ENCODE data around the gene KCTD17. TPM values are rescaled to one million over a fixed set of nuclear protein-coding genes. Genes with fewer than 3 reads are reported as not detected.

Gene KCTD17
- total and polyA plus RNA-seq, 2 donors (not counting 1 experiment from before 2014, with no cell fraction given) = 10.6 to 19.3 TPM

DNA sequence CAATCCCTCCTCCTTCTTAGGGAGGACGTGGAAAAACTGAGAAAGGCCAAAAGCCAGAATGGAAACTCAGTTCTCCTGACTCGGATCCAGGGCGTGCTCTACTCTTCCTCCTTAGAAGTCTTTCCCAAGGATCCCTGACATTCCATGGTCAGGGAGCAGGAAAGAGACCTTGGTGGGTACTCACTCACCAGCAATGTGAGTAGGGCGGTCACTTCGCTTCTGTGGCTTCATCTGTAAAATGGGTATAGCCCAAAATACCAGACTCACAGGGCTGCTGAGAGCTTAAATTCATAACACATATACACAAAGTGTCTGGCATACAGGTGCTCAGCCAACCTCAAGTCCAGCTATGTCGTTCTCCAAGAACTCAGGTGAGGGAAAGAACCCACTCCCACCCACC is 629 bp upstream of the KCTD17 start:
- TF ChIP-seq EZH2 (IDR thresholded peaks at IDR 0.05; ENCODE audit: low read length, missing control alignments) = no peak
- TF ChIP-seq, protein P1, sequence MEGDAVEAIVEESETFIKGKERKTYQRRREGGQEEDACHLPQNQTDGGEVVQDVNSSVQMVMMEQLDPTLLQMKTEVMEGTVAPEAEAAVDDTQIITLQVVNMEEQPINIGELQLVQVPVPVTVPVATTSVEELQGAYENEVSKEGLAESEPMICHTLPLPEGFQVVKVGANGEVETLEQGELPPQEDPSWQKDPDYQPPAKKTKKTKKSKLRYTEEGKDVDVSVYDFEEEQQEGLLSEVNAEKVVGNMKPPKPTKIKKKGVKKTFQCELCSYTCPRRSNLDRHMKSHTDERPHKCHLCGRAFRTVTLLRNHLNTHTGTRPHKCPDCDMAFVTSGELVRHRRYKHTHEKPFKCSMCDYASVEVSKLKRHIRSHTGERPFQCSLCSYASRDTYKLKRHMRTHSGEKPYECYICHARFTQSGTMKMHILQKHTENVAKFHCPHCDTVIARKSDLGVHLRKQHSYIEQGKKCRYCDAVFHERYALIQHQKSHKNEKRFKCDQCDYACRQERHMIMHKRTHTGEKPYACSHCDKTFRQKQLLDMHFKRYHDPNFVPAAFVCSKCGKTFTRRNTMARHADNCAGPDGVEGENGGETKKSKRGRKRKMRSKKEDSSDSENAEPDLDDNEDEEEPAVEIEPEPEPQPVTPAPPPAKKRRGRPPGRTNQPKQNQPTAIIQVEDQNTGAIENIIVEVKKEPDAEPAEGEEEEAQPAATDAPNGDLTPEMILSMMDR (conservative IDR thresholded peaks at IDR 0.05 in 1 of 2, IDR thresholded peaks at IDR 0.05 in 1 of 2; ENCODE audit: low read depth in 1 of 2, low read length in 2 of 2) = no peak
- Histone ChIP-seq H3K27me3 (ENCODE audit: control insufficient read depth, insufficient read depth, low read length) (no peaks in the 10 kb centered on the region), H3K79me2 (ENCODE audit: control insufficient read depth, insufficient read depth, low read length) (no peaks in the 10 kb centered on the region), H3K4me1 (ENCODE audit: control insufficient read depth, extremely low read depth, insufficient read depth, low read length) (peaks cover 4% of the 10 kb centered on the region), H2AFZ (ENCODE audit: low read length) (no peak overlapping the region), H3K4me3 (replicated peaks in 1 of 4; ENCODE audit: control extremely low read depth in 1 of 4, insufficient read depth in 1 of 4, low read depth in 3 of 4, low read length in 4 of 4) (no peak overlapping the region), H3K4me2 (ENCODE audit: extremely low read depth, insufficient read depth, low read length) (no peak overlapping the region), H3K9me3 (ENCODE audit: control insufficient read depth, insufficient read depth, low read depth, low read length) (no peaks in the 10 kb centered on the region), H3K27ac (ENCODE audit: insufficient read depth, low read length) (no peak overlapping the region), H4K20me1 (ENCODE audit: control insufficient read depth, extremely low read depth, insufficient read depth, low read length) (no peaks in the 10 kb centered on the region), H3K36me3 (ENCODE audit: control insufficient read depth, insufficient read depth, low read length) (no peaks in the 10 kb centered on the region), H3K9ac (ENCODE audit: insufficient read depth, low read length) (no peak overlapping the region)
- no peak for DNase-seq (ENCODE audit: low read depth in 2 of 2)

DNA sequence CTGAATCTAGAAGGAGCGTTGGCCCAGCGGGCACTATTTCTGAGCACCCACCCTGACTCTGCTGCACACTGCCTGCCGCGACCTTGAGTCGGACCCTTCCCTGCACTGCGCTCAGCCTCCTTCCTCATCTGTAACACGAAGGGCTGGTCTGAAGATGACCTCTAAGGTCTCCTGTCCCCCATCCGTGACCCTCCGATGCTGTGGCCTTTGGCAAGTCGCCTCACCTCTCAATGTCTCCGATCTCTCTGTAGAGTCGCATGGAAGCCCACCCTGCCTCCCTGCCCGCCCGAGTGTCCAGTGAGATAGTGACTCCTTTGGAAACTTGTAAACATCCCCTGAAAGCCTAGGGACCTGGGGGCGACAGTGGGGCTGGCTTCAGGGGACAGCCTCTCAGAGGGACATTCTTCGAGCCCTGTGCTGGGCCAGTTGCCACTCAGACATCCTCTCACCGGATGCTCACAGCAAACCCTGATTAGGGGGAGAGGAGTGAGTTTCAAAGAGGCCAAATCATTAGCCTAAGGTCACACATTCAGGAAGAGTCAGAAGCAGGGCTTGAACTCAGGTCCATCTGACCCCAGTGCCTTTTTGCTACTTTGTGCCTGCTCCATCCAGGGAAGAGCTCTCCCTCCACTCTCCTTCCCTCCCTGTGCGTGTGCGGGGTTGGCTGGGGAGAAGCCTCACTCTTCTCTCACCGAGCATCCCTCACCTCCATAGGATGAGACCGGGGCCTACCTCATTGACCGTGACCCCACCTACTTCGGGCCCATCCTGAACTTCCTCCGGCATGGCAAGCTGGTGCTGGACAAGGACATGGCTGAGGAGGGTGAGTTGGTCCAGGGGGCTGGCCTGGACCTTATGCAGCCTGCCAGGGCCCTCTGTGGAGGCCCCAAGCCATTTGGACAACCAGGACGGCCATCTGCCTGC is 1.1 kb downstream of the KCTD17 start:
- H3K4me3 ChIP-seq (replicated peaks in 1 of 4; ENCODE audit: control extremely low read depth in 1 of 4, insufficient read depth in 1 of 4, low read depth in 3 of 4, low read length in 4 of 4) = peak overlapping the region; percentile 66 to 79 (median 72)
- peak overlapping the region; percentile 53 for H3K27ac ChIP-seq (ENCODE audit: insufficient read depth, low read length)
- peak overlapping the region; percentile 86 for H3K4me2 ChIP-seq (ENCODE audit: extremely low read depth, insufficient read depth, low read length)
- no peaks in the 10 kb centered on the region for H3K27me3 ChIP-seq (ENCODE audit: control insufficient read depth, insufficient read depth, low read length)
- peak overlapping the region; percentile 73 for H2AFZ ChIP-seq (ENCODE audit: low read length)
- peaks cover 2% of the 10 kb centered on the region for H3K36me3 ChIP-seq (ENCODE audit: control insufficient read depth, insufficient read depth, low read length)
- peak overlapping the region; percentile 65 for H3K9ac ChIP-seq (ENCODE audit: insufficient read depth, low read length)
- H4K20me1 ChIP-seq (ENCODE audit: control insufficient read depth, extremely low read depth, insufficient read depth, low read length) = no peaks in the 10 kb centered on the region
- TF ChIP-seq EZH2 (IDR thresholded peaks at IDR 0.05; ENCODE audit: low read length, missing control alignments) = no peak
- TF ChIP-seq, protein P1 (conservative IDR thresholded peaks at IDR 0.05 in 1 of 2, IDR thresholded peaks at IDR 0.05 in 1 of 2; ENCODE audit: low read depth in 1 of 2, low read length in 2 of 2) = no peak
- DNase-seq (ENCODE audit: low read depth in 2 of 2) = no peak
- H3K4me1 ChIP-seq (ENCODE audit: control insufficient read depth, extremely low read depth, insufficient read depth, low read length) = peaks cover 4% of the 10 kb centered on the region
- no peaks in the 10 kb centered on the region for H3K9me3 ChIP-seq (ENCODE audit: control insufficient read depth, insufficient read depth, low read depth, low read length)
- H3K79me2 ChIP-seq (ENCODE audit: control insufficient read depth, insufficient read depth, low read length) = no peaks in the 10 kb centered on the region

- Histone ChIP-seq H3K79me2 (ENCODE audit: control insufficient read depth, insufficient read depth, low read length) (no peaks in the 10 kb centered on the region), H3K9ac (ENCODE audit: insufficient read depth, low read length) (no peak overlapping the region), H3K4me1 (ENCODE audit: control insufficient read depth, extremely low read depth, insufficient read depth, low read length) (peaks cover 4% of the 10 kb centered on the region), H3K36me3 (ENCODE audit: control insufficient read depth, insufficient read depth, low read length) (peaks cover 2% of the 10 kb centered on the region), H3K9me3 (ENCODE audit: control insufficient read depth, insufficient read depth, low read depth, low read length) (no peaks in the 10 kb centered on the region), H3K27me3 (ENCODE audit: control insufficient read depth, insufficient read depth, low read length) (no peaks in the 10 kb centered on the region), H3K27ac (ENCODE audit: insufficient read depth, low read length) (no peak overlapping the region), H4K20me1 (ENCODE audit: control insufficient read depth, extremely low read depth, insufficient read depth, low read length) (no peaks in the 10 kb centered on the region), H2AFZ (ENCODE audit: low read length) (no peak overlapping the region), H3K4me2 (ENCODE audit: extremely low read depth, insufficient read depth, low read length) (no peak overlapping the region), H3K4me3 (replicated peaks in 1 of 4; ENCODE audit: control extremely low read depth in 1 of 4, insufficient read depth in 1 of 4, low read depth in 3 of 4, low read length in 4 of 4) (no peak overlapping the region)
- DNase-seq (ENCODE audit: low read depth in 2 of 2) = no peak
- TF ChIP-seq, protein P1 (conservative IDR thresholded peaks at IDR 0.05 in 1 of 2, IDR thresholded peaks at IDR 0.05 in 1 of 2; ENCODE audit: low read depth in 1 of 2, low read length in 2 of 2) = no peak
- no peak for TF ChIP-seq EZH2 (IDR thresholded peaks at IDR 0.05; ENCODE audit: low read length, missing control alignments)
These were observed 1.9 kb downstream of the KCTD17 start for GRCh38 chr22:37053310-37054055.
